Measurements from ENCODE around the gene SLC1A6. TPM values are rescaled to one million over a fixed set of nuclear protein-coding genes. Genes with fewer than 3 reads are reported as not detected.
"Not testable (repeated sequence)": the region's sequence is repeated elsewhere in the genome, so short reads cannot be mapped to it uniquely, and the experiment has no call there.

SLC1A6 gene
- total and polyA plus RNA-seq, 2 donors (not counting 1 experiment from before 2014, with no cell fraction given), result 0.25 TPM; not detected in 1

DNA sequence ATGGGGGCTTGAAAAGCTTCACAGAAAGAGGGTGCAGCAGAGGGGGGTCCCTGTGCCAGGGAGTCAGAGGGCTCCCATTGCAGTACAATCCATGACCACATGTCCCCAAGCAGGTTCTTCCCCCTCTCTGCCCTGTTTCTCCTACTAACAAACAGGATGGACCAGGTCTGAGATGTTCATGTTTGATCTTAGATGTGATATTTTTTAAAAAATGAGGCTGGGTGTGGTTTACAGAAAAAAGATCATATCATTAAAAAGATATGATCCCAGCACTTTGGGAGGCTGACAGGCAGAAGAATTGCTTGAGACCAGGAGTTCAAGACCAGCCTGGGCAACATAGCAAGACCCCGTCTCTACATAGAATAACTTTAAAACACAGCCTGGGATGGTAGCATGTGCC is 29.2 kb downstream of the SLC1A6 start:
- H3K79me2 ChIP-seq (ENCODE audit: control insufficient read depth, insufficient read depth, low read length), result no peaks in the 10 kb centered on the region

GRCh38 chr19:14949876-14950275 is 29.8 kb downstream of the SLC1A6 start:
- Mint-ChIP-seq H3K27ac (no peak overlapping the region), H3K27me3 (peaks cover 7% of the 10 kb centered on the region), H3K9me3 (ENCODE audit: insufficient read depth) (peaks cover 2% of the 10 kb centered on the region), H3K4me3 (no peak overlapping the region), H3K4me1 (peaks cover 2% of the 10 kb centered on the region)
- Histone ChIP-seq H3K9ac (ENCODE audit: low read length) (no peak overlapping the region), H3K4me3 (ENCODE audit: control extremely low read depth in 1 of 5, extremely low read depth in 1 of 5, insufficient read depth in 1 of 5, low read depth in 2 of 5, low read length in 4 of 5) (no peak overlapping the region), H3K9me3 (ENCODE audit: control extremely low read depth in 1 of 3, control insufficient read depth in 2 of 3, insufficient read depth in 1 of 3, low read length in 2 of 3) (peaks cover 0 to 11% (median 0%) of the 10 kb centered on the region in 3 donors), H3K4me2 (replicated peaks; ENCODE audit: low read depth, low read length, poor library complexity, severe bottlenecking) (no peak overlapping the region), H2AFZ (ENCODE audit: insufficient read depth, low read depth, low read length, poor library complexity, severe bottlenecking) (no peak overlapping the region), H3K79me2 (ENCODE audit: control insufficient read depth, insufficient read depth, low read length) (no peaks in the 10 kb centered on the region), H3K27me3 (replicated peaks in 1 of 4; ENCODE audit: control extremely low read depth in 1 of 4, control insufficient read depth in 3 of 4, insufficient read depth in 4 of 4, low read length in 3 of 4) (no peaks in the 10 kb centered on the region), H3K36me3 (replicated peaks in 1 of 2; ENCODE audit: control extremely low read depth in 1 of 2, control insufficient read depth in 1 of 2, extremely low read depth in 1 of 2, insufficient read depth in 2 of 2, low read length in 1 of 2) (no peaks in the 10 kb centered on the region), H3K4me1 (ENCODE audit: control insufficient read depth in 2 of 2, insufficient read depth in 2 of 2, low read length in 2 of 2) (peaks cover under 1 to 1% of the 10 kb centered on the region in 2 donors), H4K20me1 (ENCODE audit: control insufficient read depth, insufficient read depth, low read length, poor library complexity, severe bottlenecking) (no peaks in the 10 kb centered on the region), H3K27ac (ENCODE audit: low read length in 2 of 2) (no peak overlapping the region)
- 80% methylated on average over 8 of the region's 8 CpGs for WGBS (ENCODE audit: insufficient coverage)
- ChIA-PET POLR2A (no interaction called here), CTCF (no interaction called here)
- TF ChIP-seq, protein P1, sequence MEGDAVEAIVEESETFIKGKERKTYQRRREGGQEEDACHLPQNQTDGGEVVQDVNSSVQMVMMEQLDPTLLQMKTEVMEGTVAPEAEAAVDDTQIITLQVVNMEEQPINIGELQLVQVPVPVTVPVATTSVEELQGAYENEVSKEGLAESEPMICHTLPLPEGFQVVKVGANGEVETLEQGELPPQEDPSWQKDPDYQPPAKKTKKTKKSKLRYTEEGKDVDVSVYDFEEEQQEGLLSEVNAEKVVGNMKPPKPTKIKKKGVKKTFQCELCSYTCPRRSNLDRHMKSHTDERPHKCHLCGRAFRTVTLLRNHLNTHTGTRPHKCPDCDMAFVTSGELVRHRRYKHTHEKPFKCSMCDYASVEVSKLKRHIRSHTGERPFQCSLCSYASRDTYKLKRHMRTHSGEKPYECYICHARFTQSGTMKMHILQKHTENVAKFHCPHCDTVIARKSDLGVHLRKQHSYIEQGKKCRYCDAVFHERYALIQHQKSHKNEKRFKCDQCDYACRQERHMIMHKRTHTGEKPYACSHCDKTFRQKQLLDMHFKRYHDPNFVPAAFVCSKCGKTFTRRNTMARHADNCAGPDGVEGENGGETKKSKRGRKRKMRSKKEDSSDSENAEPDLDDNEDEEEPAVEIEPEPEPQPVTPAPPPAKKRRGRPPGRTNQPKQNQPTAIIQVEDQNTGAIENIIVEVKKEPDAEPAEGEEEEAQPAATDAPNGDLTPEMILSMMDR (IDR thresholded peaks at IDR 0.05), result no peak
- no peak for TF ChIP-seq EZH2 (IDR thresholded peaks at IDR 0.05; ENCODE audit: borderline replicate concordance, insufficient read depth, low read depth, low read length, poor library complexity, severe bottlenecking)
- no peak for DNase-seq
- intact Hi-C loops (cut with micrococcal nuclease), result no loop called here
- no peak for ATAC-seq (ENCODE audit: low read depth)

More for the DNA sequence above, 29.2 kb downstream of the SLC1A6 start:
- DNase-seq, result no peak
- Histone ChIP-seq H3K27ac (ENCODE audit: low read length in 2 of 2) (no peak overlapping the region), H3K9me3 (ENCODE audit: control extremely low read depth in 1 of 3, control insufficient read depth in 2 of 3, insufficient read depth in 1 of 3, low read length in 2 of 3) (peaks cover 0 to 11% (median 0%) of the 10 kb centered on the region in 3 donors), H3K36me3 (replicated peaks in 1 of 2; ENCODE audit: control extremely low read depth in 1 of 2, control insufficient read depth in 1 of 2, extremely low read depth in 1 of 2, insufficient read depth in 2 of 2, low read length in 1 of 2) (no peaks in the 10 kb centered on the region), H4K20me1 (ENCODE audit: control insufficient read depth, insufficient read depth, low read length, poor library complexity, severe bottlenecking) (no peaks in the 10 kb centered on the region), H3K4me3 (ENCODE audit: control extremely low read depth in 1 of 5, extremely low read depth in 1 of 5, insufficient read depth in 1 of 5, low read depth in 2 of 5, low read length in 4 of 5) (no peak overlapping the region), H2AFZ (ENCODE audit: insufficient read depth, low read depth, low read length, poor library complexity, severe bottlenecking) (no peak overlapping the region), H3K4me1 (ENCODE audit: control insufficient read depth in 2 of 2, insufficient read depth in 2 of 2, low read length in 2 of 2) (no peaks in the 10 kb centered on the region), H3K4me2 (replicated peaks; ENCODE audit: low read depth, low read length, poor library complexity, severe bottlenecking) (no peak overlapping the region), H3K27me3 (replicated peaks in 1 of 4; ENCODE audit: control extremely low read depth in 1 of 4, control insufficient read depth in 3 of 4, insufficient read depth in 4 of 4, low read length in 3 of 4) (no peaks in the 10 kb centered on the region), H3K9ac (ENCODE audit: low read length) (no peak overlapping the region)
- intact Hi-C loops (cut with micrococcal nuclease), result no loop called here
- no peak for ATAC-seq (ENCODE audit: low read depth)
- peaks cover 2% of the 10 kb centered on the region for H3K4me1 Mint-ChIP-seq
- no peak for TF ChIP-seq EZH2 (IDR thresholded peaks at IDR 0.05; ENCODE audit: borderline replicate concordance, insufficient read depth, low read depth, low read length, poor library complexity, severe bottlenecking)
- TF ChIP-seq, protein P1 (IDR thresholded peaks at IDR 0.05), result no peak
- H3K9me3 Mint-ChIP-seq (ENCODE audit: insufficient read depth), result peaks cover 2% of the 10 kb centered on the region
- ChIA-PET POLR2A (no interaction called here), CTCF (no interaction called here)
- no CpG with 5 or more reads among the region's 1 CpG for WGBS (ENCODE audit: insufficient coverage)
- H3K4me3 Mint-ChIP-seq, result no peak overlapping the region
- no peak overlapping the region for H3K27ac Mint-ChIP-seq
- peaks cover 7% of the 10 kb centered on the region for H3K27me3 Mint-ChIP-seq

DNA sequence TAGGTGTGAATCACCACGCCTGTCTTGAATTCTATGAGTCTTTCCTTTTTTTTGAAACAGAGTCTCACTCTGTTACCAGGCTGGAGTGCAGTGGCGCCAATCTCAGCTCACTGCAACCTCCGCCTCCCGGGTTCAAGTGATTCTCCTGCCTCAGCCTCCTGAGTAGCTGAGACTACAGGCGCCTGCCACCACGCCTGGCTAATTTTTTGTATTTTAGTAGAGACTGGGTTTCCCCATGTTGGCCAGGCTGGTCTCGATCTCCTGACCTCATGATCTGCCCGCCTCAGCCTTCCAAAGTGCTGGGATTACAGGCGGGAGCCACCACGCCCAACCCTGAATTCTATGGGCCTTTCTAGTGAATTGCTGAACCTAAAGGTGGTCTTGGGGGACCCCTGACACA is 30.3 kb downstream of the SLC1A6 start:
- H3K4me3 Mint-ChIP-seq; DNase-seq; H3K9me3 ChIP-seq (ENCODE audit: control extremely low read depth in 1 of 3, control insufficient read depth in 2 of 3, insufficient read depth in 1 of 3, low read length in 2 of 3); H3K4me2 ChIP-seq (replicated peaks; ENCODE audit: low read depth, low read length, poor library complexity, severe bottlenecking); H3K27me3 ChIP-seq (replicated peaks in 1 of 4; ENCODE audit: control extremely low read depth in 1 of 4, control insufficient read depth in 3 of 4, insufficient read depth in 4 of 4, low read length in 3 of 4); ATAC-seq (ENCODE audit: low read depth); H3K27ac Mint-ChIP-seq; POLR2A ChIA-PET; H3K9ac ChIP-seq (ENCODE audit: low read length); intact Hi-C loops (cut with micrococcal nuclease); H4K20me1 ChIP-seq (ENCODE audit: control insufficient read depth, insufficient read depth, low read length, poor library complexity, severe bottlenecking); H3K36me3 ChIP-seq (replicated peaks in 1 of 2; ENCODE audit: control extremely low read depth in 1 of 2, control insufficient read depth in 1 of 2, extremely low read depth in 1 of 2, insufficient read depth in 2 of 2, low read length in 1 of 2); H3K79me2 ChIP-seq (ENCODE audit: control insufficient read depth, insufficient read depth, low read length); H2AFZ ChIP-seq (ENCODE audit: insufficient read depth, low read depth, low read length, poor library complexity, severe bottlenecking); H3K4me3 ChIP-seq (ENCODE audit: control extremely low read depth in 1 of 5, extremely low read depth in 1 of 5, insufficient read depth in 1 of 5, low read depth in 2 of 5, low read length in 4 of 5); H3K9me3 Mint-ChIP-seq (ENCODE audit: insufficient read depth); CTCF ChIA-PET; H3K4me1 Mint-ChIP-seq; H3K27ac ChIP-seq (ENCODE audit: low read length in 2 of 2); H3K4me1 ChIP-seq (ENCODE audit: control insufficient read depth in 2 of 2, insufficient read depth in 2 of 2, low read length in 2 of 2); H3K27me3 Mint-ChIP-seq: not testable (repeated sequence)
- WGBS (ENCODE audit: insufficient coverage), result 89% methylated on average over 9 of the region's 10 CpGs
